Measurements from ENCODE around the gene FGGY.

GRCh38 chr1:59605184-59605583, 308.3 kb downstream of the FGGY start:
- no peak for TF ChIP-seq CTCF (IDR thresholded peaks at IDR 0.05 in 4 of 5, conservative IDR thresholded peaks at IDR 0.05 in 1 of 5)
- TF ChIP-seq POLR2A (IDR thresholded peaks at IDR 0.05) = no peak
